Hematopoietic multipotent progenitor cell treated with erythropoietin and hydrocortisone succinate and interleukin-3 and kit ligand, for 8 days (in vitro differentiated cells): ENCODE measurements around the gene ABCB6.

Experiments used
- DNase-seq: peaks from one replicate; pipeline ENCODE4 v3.0.0-alpha.2; 2015

Gene ABCB6

DNA sequence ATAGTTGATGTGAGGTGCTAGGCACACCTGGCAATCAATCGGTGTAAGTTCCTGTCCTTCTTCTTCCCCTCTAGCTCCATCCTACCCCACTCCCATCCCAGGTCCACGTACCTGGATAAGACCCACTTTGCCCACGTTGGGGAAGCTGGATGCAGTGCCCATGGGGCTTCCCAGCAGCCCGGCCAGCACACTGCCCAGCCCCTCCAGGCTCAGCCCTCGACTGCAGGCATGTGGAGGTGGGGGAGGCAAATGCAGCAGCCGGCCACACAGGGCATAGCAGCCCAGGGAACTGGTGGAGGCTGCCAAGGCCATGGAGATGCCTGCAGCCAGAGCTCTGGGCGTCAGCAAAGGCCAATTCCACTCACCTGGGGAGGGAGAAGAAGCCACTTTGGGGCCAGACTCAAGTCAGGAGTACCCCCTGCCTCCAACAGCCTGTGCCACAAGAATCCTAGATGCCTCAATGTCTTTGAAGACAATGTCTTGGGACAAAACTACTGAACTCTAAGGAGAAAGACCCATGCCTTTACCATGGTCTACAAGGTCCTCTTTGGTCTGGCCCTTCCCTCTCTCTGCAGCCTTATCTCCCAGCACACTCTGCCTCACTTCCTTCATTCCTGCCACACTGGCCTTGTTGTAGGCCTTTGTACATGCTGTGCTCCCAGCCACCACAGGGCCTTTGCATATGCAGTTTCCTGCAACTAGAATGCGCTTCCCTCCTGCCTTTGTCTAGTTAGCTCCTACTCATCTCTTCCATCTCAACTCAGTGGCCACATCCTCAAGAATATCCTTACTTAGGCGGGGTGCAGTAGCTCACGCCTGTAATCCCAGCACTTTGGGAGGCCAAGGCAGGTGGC lies 53.5 kb downstream of the ABCB6 start:
- peak; percentile 33 for DNase-seq

DNA sequence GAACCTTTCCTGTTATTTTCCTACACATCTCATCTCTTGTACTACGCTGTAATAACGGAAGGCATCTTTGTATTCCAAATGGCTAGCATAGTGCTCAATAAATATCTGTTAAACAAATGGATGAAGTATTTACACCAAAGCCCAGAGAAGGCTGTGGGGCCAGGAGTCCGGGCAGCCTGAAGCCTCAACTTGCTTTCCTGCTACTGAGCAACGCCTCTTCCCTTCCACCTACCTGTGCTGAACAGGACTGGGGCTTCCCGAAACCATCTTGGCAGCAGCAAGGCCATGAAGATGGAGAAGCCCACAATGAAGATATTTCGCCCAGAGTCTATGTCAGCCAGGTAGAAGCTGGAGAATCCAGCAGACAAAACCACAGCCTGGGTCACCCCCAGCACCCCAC lies 55.6 kb downstream of the ABCB6 start:
- DNase-seq = no peak

DNA sequence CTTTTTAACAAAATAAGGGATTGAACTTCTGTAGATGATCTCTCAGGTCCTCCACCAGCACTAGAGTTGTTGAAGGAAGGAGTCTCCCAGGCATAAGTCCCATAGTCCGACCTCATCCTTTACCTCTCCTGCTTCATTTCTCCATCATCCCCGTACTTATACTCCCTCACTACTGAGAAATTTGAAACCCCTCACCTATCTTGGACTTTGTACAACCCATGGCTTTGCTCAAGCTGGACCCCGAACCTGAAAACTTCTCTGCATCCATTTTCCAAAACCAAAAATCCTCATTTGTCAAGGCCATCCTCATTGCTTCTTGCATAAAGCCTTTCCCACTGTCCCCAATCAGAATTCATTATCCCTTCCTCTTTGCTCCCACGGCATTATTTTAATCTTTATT lies 57.7 kb downstream of the ABCB6 start:
- DNase-seq = no peak

DNA sequence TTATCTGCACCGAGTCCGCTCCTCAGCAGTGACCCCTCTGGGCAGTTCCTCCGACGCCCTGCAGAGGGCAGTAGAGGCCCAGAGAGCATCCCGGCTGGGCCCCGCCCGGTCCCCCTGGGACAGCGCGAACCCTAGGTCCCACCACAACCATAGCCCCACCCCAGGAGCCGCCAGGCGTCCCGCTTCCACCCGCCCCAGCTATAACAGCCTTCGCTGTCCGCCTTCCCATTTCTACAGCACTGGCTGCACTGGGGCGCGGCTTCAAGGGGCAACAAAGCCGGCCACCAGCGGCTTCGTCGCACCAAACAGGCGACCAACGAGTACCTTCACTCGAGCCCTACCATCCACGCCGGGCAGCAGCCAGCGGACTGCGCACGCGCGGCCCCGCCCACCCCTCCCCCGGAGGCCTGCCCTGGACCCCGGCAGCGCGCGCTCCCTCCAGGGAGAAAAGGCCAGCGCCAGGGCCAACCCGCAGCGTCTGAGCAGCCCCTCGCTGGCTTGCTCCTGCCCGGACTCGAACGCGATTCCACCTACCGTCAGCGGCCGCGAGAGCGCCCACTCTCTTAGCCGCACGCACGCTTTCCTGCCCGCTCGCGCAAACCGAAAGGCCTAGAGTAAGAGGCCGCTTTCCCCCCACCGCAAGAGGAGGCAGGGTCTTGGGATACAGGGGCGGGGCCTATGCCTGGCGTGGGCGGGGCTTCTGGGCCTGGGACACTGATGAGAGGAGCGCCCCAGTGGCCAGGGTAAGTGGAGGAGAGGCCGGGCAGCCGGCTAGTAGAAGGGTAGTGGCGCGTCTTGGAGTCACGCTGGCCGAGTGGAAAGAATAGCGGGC lies 58.4 kb downstream of the ABCB6 start, which contains the start of gene NHEJ1:
TSS of gene NHEJ1 (minus strand) at position 630 of the 832 bp plus-strand sequence. CDS start 2,453 bp downstream, outside the sequence.
- peak; percentile 94 for DNase-seq
